Subcutaneous adipose tissue (tissue), 4 donors: ENCODE measurements around the gene CLCN5. TPM values are rescaled to one million over a fixed set of nuclear protein-coding genes. Genes with fewer than 3 reads are reported as not detected.

ENCODE experiments used
- total RNA-seq, 4 donors: library from RNA; depleted of rRNA; stranded (reverse); fragments of >200 nt; gene quantifications; one replicate each; pipeline ENCODE4 v1.1.0, GENCODE V29; 2016
- TF ChIP-seq, protein P1 (sequence below): fragments of 450-650 bp; IDR thresholded peaks from one replicate; pipeline ENCODE4 v1.5.1; 2016; ENCODE audit warnings: low read depth, mild to moderate bottlenecking, control low read depth, antibody characterized with exemption, moderate library complexity

Gene CLCN5
- total RNA-seq, 4 donors from 2014 or later: 5.1 to 7.5 (median 6.5) TPM

DNA sequence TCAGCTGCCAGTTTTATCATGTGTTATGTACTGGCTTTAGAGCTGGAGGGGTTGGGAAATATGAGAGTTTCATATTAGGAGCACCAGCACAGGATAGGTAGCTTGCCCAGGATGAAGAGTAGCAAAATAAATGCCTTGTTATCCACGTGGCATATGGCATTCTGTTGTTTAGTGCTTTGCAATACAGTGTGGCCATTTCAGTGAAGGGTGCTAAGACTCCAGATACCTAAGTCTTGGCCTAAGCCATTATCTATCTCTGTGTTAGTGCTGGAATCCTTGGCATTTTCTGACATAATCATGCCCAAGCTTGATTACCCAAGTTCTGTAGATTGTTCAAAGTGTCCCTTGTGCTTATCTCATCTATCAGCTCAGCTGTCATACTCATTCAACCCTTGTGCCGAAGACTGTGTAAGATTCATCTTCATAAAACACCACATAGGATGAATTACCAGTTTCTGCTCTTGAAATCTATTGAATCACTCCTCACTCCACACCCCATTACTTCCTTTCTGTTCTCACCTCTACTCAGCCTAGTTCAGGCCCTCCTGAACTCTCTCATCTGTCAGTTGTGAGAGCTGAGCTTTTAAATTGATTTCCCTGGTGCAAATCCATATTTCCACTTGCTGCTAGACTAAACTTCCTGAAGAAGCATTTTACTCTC lies 73.5 kb downstream of the CLCN5 start:
- TF ChIP-seq, protein P1, sequence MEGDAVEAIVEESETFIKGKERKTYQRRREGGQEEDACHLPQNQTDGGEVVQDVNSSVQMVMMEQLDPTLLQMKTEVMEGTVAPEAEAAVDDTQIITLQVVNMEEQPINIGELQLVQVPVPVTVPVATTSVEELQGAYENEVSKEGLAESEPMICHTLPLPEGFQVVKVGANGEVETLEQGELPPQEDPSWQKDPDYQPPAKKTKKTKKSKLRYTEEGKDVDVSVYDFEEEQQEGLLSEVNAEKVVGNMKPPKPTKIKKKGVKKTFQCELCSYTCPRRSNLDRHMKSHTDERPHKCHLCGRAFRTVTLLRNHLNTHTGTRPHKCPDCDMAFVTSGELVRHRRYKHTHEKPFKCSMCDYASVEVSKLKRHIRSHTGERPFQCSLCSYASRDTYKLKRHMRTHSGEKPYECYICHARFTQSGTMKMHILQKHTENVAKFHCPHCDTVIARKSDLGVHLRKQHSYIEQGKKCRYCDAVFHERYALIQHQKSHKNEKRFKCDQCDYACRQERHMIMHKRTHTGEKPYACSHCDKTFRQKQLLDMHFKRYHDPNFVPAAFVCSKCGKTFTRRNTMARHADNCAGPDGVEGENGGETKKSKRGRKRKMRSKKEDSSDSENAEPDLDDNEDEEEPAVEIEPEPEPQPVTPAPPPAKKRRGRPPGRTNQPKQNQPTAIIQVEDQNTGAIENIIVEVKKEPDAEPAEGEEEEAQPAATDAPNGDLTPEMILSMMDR: no peak

DNA sequence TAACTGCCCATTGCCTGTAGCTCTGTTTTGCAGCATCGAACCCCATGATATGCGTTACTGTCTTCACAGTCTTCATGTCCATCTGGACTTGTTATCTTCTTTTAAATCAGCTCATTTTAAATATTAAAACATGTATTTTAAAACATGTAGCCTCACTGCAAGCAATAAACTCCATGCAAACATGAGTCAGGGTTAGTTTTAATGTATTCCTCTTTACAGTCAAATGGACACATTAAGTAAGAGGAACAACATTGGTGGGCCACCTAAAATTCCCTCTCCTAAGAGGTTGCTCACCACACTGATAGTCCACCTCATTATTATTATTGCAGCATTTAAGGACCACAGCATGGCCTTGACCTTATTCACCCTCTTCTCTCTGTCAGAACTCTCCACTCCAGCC lies 74.1 kb downstream of the CLCN5 start:
- TF ChIP-seq, protein P1: no peak

DNA sequence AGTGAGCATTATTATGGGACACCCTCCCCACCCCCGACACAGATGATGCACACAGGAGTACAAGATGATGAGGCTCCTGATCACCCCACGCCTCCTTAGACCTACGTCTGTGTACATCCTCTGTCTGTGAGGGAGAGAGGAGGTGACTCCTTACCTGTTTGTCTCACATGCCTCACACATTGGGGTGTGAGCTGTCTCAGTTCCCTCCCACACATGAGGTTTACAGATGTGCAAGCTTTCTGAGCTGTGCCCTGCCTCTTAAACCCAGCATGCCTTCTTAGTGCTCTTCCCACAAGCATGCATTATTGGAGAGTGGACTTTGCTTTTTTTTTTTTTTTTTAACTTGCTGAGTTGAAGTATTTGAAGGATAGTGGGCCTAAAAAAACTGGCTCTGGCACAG lies 76.7 kb downstream of the CLCN5 start:
- TF ChIP-seq, protein P1: no peak

DNA sequence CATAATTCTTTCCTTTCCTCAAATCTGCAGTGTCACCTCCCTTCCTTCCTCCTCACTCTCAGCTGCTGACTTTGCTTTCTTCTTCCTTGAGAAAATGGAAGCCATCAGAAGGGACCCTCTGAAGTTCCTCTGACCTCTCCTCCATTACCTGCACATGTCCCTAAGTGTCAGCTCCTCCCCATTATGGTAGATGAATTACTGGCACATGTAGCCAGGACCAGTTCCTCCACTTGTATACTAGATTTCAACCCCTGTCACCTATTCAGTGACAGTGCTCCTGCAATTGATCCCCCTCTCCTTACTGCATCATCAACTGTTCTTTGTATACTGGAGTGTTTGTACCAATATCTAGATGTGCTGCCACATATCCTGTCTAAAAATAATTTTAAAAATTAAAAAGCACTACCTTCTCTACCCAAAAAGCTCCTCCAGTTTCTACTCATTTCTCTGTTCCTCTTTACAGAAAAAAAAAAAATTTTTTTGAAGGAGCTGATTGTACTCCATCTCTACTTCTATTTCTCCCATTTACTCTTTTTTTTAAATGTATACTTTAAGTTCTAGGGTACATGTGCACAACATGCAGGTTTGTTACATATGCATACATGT lies 78.6 kb downstream of the CLCN5 start:
- TF ChIP-seq, protein P1: no peak

DNA sequence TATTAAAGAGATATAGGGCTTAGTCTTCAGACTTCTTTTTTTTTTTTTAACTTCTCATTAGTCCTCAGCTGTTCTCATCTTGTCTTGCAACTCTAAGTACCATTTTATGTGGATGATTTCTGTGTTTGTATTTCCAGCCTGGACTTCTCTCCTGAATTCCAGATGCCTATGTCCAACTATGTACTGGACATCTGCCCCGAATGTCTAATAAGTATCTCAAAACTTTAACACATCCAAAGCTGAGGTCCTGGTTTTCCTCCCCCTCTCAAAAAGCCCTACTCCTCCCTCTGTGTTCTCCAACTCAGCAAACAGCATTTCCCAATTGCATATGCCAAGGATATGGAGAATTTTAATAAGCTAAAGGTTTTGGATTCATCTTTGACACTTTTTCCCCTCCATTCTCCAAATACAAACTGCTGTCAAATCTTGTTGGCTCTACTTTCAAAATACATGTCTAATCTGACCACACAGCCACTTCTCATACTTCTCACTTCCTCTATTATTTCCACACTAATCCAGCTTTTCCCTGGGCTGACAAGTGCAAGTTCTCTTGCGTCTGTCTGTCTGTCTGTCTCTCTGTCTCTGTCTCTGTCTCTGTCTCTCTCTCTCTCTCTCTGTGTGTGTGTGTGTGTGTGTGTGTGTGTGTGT lies 79.8 kb downstream of the CLCN5 start:
- TF ChIP-seq, protein P1: no peak

DNA sequence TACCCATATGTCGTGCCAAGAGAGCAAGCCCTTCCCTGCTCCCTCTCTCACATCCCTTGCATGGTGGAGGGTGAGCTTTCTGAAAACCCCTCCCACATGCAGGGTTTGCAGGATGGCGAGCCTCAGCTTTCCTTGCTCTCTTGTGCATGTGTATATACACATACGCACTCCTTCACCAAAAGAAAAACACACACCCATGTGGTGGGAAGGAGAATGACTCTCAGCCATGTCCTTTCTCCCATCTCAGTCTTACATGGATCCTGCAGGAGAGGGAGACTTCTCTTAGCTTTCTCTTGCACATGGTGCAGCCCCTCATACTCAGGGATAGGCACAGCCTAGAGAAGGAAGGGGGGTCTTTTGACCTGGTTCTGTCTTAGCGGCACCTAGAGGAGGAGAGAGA lies 81.1 kb downstream of the CLCN5 start:
- TF ChIP-seq, protein P1: no peak

DNA sequence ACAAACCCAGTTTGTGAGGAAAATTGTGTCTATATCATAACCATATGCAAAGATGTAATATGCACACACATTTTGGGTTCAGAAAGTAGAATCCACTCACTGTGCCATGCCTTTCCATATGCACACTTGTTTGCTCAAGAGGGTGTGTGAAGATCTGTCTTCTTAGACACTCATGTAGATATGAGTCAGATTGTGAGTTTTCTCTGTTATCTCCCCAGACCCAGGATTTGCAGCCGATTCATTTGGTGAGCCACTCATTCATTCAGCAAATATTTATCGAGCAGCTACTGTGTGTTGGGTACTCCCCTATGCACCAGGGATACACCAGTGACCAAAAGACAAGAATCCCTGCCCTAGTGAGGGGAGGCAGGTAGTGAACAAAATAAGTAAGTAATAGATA lies 81.5 kb downstream of the CLCN5 start:
- TF ChIP-seq, protein P1: no peak
